ENCODE measurements around the gene FGGY. TPM values are rescaled to one million over a fixed set of nuclear protein-coding genes. Genes with fewer than 3 reads are reported as not detected.
A peak's percentile ranks its signal among the peaks of the same experiment; 100 is the strongest.

Gene FGGY
- total and polyA plus RNA-seq, 5 experiments from 2014 or later: 5.7 to 11.1 (median 6.4) TPM

GRCh38 chr1:59689730-59690129 lies 392.8 kb downstream of the FGGY start:
- no peak for DNase-seq
- Mint-ChIP-seq H3K36me3 (no peaks in the 10 kb centered on the region), H3K4me1 (peaks cover 0 to 10% (median 0%) of the 10 kb centered on the region in 4 donors), H3K9me3 (no peaks in the 10 kb centered on the region), H3K27me3 (no peaks in the 10 kb centered on the region), H3K4me3 (no peak overlapping the region), H3K27ac (peak overlapping the region in 1 of 10 donors; percentile 27)
- POLR2A ChIA-PET: no interaction called here
- no peak for ATAC-seq

- DNase-seq: no peak
- ATAC-seq: no peak
- no peaks in the 10 kb centered on the region for H3K36me3 Mint-ChIP-seq
- no peaks in the 10 kb centered on the region for H3K9me3 Mint-ChIP-seq
- H3K4me1 Mint-ChIP-seq: peaks cover 0 to 10% (median 0%) of the 10 kb centered on the region in 4 donors
- POLR2A ChIA-PET: no interaction called here
- H3K27me3 Mint-ChIP-seq: no peaks in the 10 kb centered on the region
- H3K4me3 Mint-ChIP-seq: no peak overlapping the region
- no peak overlapping the region for H3K27ac Mint-ChIP-seq
These were observed 393.5 kb downstream of the FGGY start for GRCh38 chr1:59690171-59690930.

GRCh38 chr1:59691261-59691660 lies 394.4 kb downstream of the FGGY start:
- Mint-ChIP-seq H3K4me1 (peaks cover 0 to 11% (median under 1%) of the 10 kb centered on the region in 4 donors), H3K36me3 (no peaks in the 10 kb centered on the region), H3K27me3 (no peaks in the 10 kb centered on the region), H3K27ac (no peak overlapping the region), H3K9me3 (no peaks in the 10 kb centered on the region), H3K4me3 (no peak overlapping the region)
- no peak for ATAC-seq
- POLR2A ChIA-PET: no interaction called here
- no peak for DNase-seq

- ATAC-seq: peak in 1 of 2 donors; percentile 17
- POLR2A ChIA-PET: no interaction called here
- Mint-ChIP-seq H3K27me3 (no peaks in the 10 kb centered on the region), H3K9me3 (no peaks in the 10 kb centered on the region), H3K4me1 (peaks cover 9 to 24% (median 13%) of the 10 kb centered on the region in 4 donors), H3K4me3 (no peak overlapping the region), H3K36me3 (no peaks in the 10 kb centered on the region), H3K27ac (no peak overlapping the region)
- no peak for DNase-seq
These were observed 395.7 kb downstream of the FGGY start for GRCh38 chr1:59692591-59692990.

- H3K27me3 Mint-ChIP-seq: no peaks in the 10 kb centered on the region
- POLR2A ChIA-PET: no interaction called here
- DNase-seq (no peak), ATAC-seq (no peak)
- H3K9me3 Mint-ChIP-seq: no peaks in the 10 kb centered on the region
- H3K36me3 Mint-ChIP-seq: no peaks in the 10 kb centered on the region
- H3K4me3 Mint-ChIP-seq: no peak overlapping the region
- peak overlapping the region in 3 of 10 donors; percentile 12 to 53 (median 24) for H3K27ac Mint-ChIP-seq
- peaks cover 10 to 33% (median 16%) of the 10 kb centered on the region in 4 donors for H3K4me1 Mint-ChIP-seq
These were observed 396.5 kb downstream of the FGGY start for GRCh38 chr1:59693406-59693805.

GRCh38 chr1:59695252-59695651 lies 398.4 kb downstream of the FGGY start:
- Mint-ChIP-seq H3K27me3 (peaks cover 0 to 2% (median 0%) of the 10 kb centered on the region in 5 donors), H3K36me3 (no peaks in the 10 kb centered on the region), H3K4me3 (peak overlapping the region in 1 of 10 donors; percentile 20), H3K27ac (peak overlapping the region in 1 of 10 donors; percentile 60), H3K9me3 (no peaks in the 10 kb centered on the region), H3K4me1 (peaks cover 10 to 42% (median 19%) of the 10 kb centered on the region in 4 donors)
- ATAC-seq (no peak), DNase-seq (no peak)
- POLR2A ChIA-PET: no interaction called here

- POLR2A ChIA-PET: interaction anchor here (1.0 kb wide), 1 partner anchor 912 kb away, joined by 4 read pairs; the partner anchor contains the start of gene JUN
- peak in 1 of 10 donors; percentile 5 for DNase-seq
- peaks cover 10 to 42% (median 19%) of the 10 kb centered on the region in 4 donors for H3K4me1 Mint-ChIP-seq
- H3K4me3 Mint-ChIP-seq: peak overlapping the region; percentile 34 to 85 (median 76)
- H3K27ac Mint-ChIP-seq: peak overlapping the region in 9 of 10 donors; percentile 2 to 91 (median 38)
- peaks cover 0 to 4% (median 0%) of the 10 kb centered on the region in 5 donors for H3K27me3 Mint-ChIP-seq
- H3K9me3 Mint-ChIP-seq: no peaks in the 10 kb centered on the region
- peaks cover 0 to 2% (median 0%) of the 10 kb centered on the region in 3 donors for H3K36me3 Mint-ChIP-seq
- peak in 1 of 2 donors; percentile 11 for ATAC-seq
These were observed 399.7 kb downstream of the FGGY start for GRCh38 chr1:59696421-59697115.

GRCh38 chr1:59697150-59697800 lies 400.4 kb downstream of the FGGY start:
- peak; percentile 59 to 84 for ATAC-seq
- Mint-ChIP-seq H3K36me3 (peaks cover 0 to 2% (median 0%) of the 10 kb centered on the region in 3 donors), H3K27ac (peak overlapping the region in 8 of 10 donors; percentile 45 to 91 (median 65)), H3K4me1 (peaks cover 10 to 41% (median 19%) of the 10 kb centered on the region in 4 donors), H3K9me3 (no peaks in the 10 kb centered on the region), H3K27me3 (peaks cover 0 to 4% (median 0%) of the 10 kb centered on the region in 5 donors), H3K4me3 (peak overlapping the region; percentile 61 to 85 (median 76))
- peak in 7 of 10 donors; percentile 5 to 54 (median 24) for DNase-seq
- POLR2A ChIA-PET: interaction anchor here (0.6 to 1.0 kb wide), 2 partner anchors 913 to 914 kb away, joined by 3 to 4 read pairs; partner anchors contain the start of gene JUN

GRCh38 chr1:59698386-59698785 lies 401.5 kb downstream of the FGGY start:
- H3K4me1 Mint-ChIP-seq: peaks cover 10 to 32% (median 19%) of the 10 kb centered on the region in 4 donors

GRCh38 chr1:59699227-59699847 lies 402.4 kb downstream of the FGGY start:
- ATAC-seq (peak in 1 of 2 donors; percentile 40), DNase-seq (peak in 7 of 10 donors; percentile 4 to 62 (median 23))
- Mint-ChIP-seq H3K27ac (peak overlapping the region in 1 of 10 donors; percentile 54), H3K36me3 (peaks cover 0 to 4% (median 0%) of the 10 kb centered on the region in 3 donors), H3K27me3 (peaks cover 0 to 4% (median 0%) of the 10 kb centered on the region in 5 donors), H3K4me1 (peaks cover 10 to 31% (median 19%) of the 10 kb centered on the region in 4 donors), H3K9me3 (no peaks in the 10 kb centered on the region), H3K4me3 (no peak overlapping the region)
- POLR2A ChIA-PET: interaction anchor here (1.1 to 1.7 kb wide), 2 partner anchors 809 to 964 kb away, joined by 3 read pairs; no protein-coding TSS in a partner anchor

More at GRCh38 chr1:59698386-59698785, 401.5 kb downstream of the FGGY start:
- POLR2A ChIA-PET: interaction anchor here (0.6 to 1.1 kb wide), 2 partner anchors 960 to 963 kb away, joined by 3 read pairs; no protein-coding TSS in a partner anchor
- DNase-seq (no peak), ATAC-seq (no peak)
- Mint-ChIP-seq H3K27ac (no peak overlapping the region), H3K4me3 (no peak overlapping the region), H3K9me3 (no peaks in the 10 kb centered on the region), H3K36me3 (peaks cover 0 to 4% (median 0%) of the 10 kb centered on the region in 3 donors), H3K27me3 (peaks cover 0 to 4% (median 0%) of the 10 kb centered on the region in 5 donors)

- H3K27me3 Mint-ChIP-seq: peaks cover 0 to 4% (median 0%) of the 10 kb centered on the region in 5 donors
- H3K9me3 Mint-ChIP-seq: no peaks in the 10 kb centered on the region
- no peak overlapping the region for H3K27ac Mint-ChIP-seq
- no peak overlapping the region for H3K4me3 Mint-ChIP-seq
- peaks cover 9 to 29% (median 18%) of the 10 kb centered on the region in 4 donors for H3K4me1 Mint-ChIP-seq
- POLR2A ChIA-PET: no interaction called here
- DNase-seq (no peak), ATAC-seq (no peak)
- peaks cover 0 to 7% (median 0%) of the 10 kb centered on the region in 3 donors for H3K36me3 Mint-ChIP-seq
These were observed 404.5 kb downstream of the FGGY start for GRCh38 chr1:59701376-59701775.

All from naive thymus-derived CD8-positive, alpha-beta T cell (primary cell).